Subcutaneous abdominal adipose tissue (tissue), 5 donors: ENCODE results near the gene CFAP73.

ENCODE experiments used
- H3K27ac ChIP-seq: one replicate; pipeline ENCODE4 v1.7.0; 2013; ENCODE audit warnings: low read depth, mild to moderate bottlenecking, inconsistent platforms, low read length, moderate library complexity
- H3K27me3 ChIP-seq, 5 donors: one replicate each; pipeline ENCODE4 v1.7.0; 2013; ENCODE audit warnings: low read length in 5 of 5, inconsistent platforms in 1 of 5; ENCODE audit not compliant: control insufficient read depth in 5 of 5, insufficient read depth in 4 of 5
- H3K36me3 ChIP-seq, 5 donors: one replicate each; pipeline ENCODE4 v1.7.0; 2013; ENCODE audit warnings: low read length in 5 of 5; ENCODE audit not compliant: control insufficient read depth in 5 of 5, insufficient read depth in 5 of 5
- H3K4me1 ChIP-seq, 5 donors: one replicate each; pipeline ENCODE4 v1.7.0; 2013; ENCODE audit warnings: low read length in 5 of 5, mild to moderate bottlenecking in 3 of 5, moderate library complexity in 1 of 5; ENCODE audit not compliant: control insufficient read depth in 5 of 5, insufficient read depth in 5 of 5
- H3K4me3 ChIP-seq, 5 donors: one replicate each; pipeline ENCODE4 v1.7.0; 2013; ENCODE audit warnings: low read length in 5 of 5, low read depth in 1 of 5
- H3K9ac ChIP-seq, 5 donors: one replicate each; pipeline ENCODE4 v1.7.0; 2013; ENCODE audit warnings: low read length in 5 of 5, mild to moderate bottlenecking in 4 of 5, moderate library complexity in 3 of 5
- H3K9me3 ChIP-seq, 5 donors: one replicate each; pipeline ENCODE4 v1.7.0; 2013; ENCODE audit warnings: low read length in 5 of 5; ENCODE audit not compliant: control insufficient read depth in 5 of 5
- donor health status: healthy.
- donor health status: healthy.
- donor health status: healthy.
- donor health status: healthy.
- donor health status: healthy.

Gene CFAP73

GRCh38 chr12:113185180-113186032, 35.9 kb downstream of the CFAP73 start, which contains the start of the genes DDX54 and RITA1:
DDX54 (minus strand) TSS chr12:113185478; CDS start chr12:113185451, 27 bp downstream.
RITA1 (plus strand) TSS chr12:113185721; CDS start chr12:113186747, 1,026 bp downstream.
- no peaks in the 10 kb centered on the region for H3K27me3 ChIP-seq
- H3K27ac ChIP-seq = peak within 1 kb of the TSS; percentile 95
- peak within 1 kb of the TSS; percentile 68 to 100 (median 97) for H3K9ac ChIP-seq
- H3K4me1 ChIP-seq = peaks cover 8 to 27% (median 27%) of the 10 kb centered on the region in 5 donors
- peaks cover 0 to 17% (median 9%) of the 10 kb centered on the region in 5 donors for H3K36me3 ChIP-seq
- H3K9me3 ChIP-seq = no peaks in the 10 kb centered on the region
- H3K4me3 ChIP-seq = peak within 1 kb of the TSS; percentile 84 to 91 (median 86)

GRCh38 chr12:113186033-113186365, 36.5 kb downstream of the CFAP73 start:
- Histone ChIP-seq H3K4me1 (peaks cover 8 to 27% (median 27%) of the 10 kb centered on the region in 5 donors), H3K27ac (peak overlapping the region; percentile 95), H3K9me3 (no peaks in the 10 kb centered on the region), H3K36me3 (peaks cover 0 to 17% (median 3%) of the 10 kb centered on the region in 5 donors), H3K9ac (peak overlapping the region; percentile 68 to 100 (median 97)), H3K4me3 (peak overlapping the region; percentile 84 to 91 (median 85)), H3K27me3 (no peaks in the 10 kb centered on the region)

- Histone ChIP-seq H3K9me3 (no peaks in the 10 kb centered on the region), H3K36me3 (peaks cover 0 to 24% (median 10%) of the 10 kb centered on the region in 5 donors), H3K27me3 (no peaks in the 10 kb centered on the region), H3K9ac (peak overlapping the region in 3 of 5 donors; percentile 97 to 99 (median 97)), H3K4me1 (peaks cover 8 to 28% (median 27%) of the 10 kb centered on the region in 5 donors), H3K4me3 (peak overlapping the region in 4 of 5 donors; percentile 84 to 91 (median 84)), H3K27ac (no peak overlapping the region)
Observed at GRCh38 chr12:113186666-113187325, 37.3 kb downstream of the CFAP73 start.

GRCh38 chr12:113189361-113189760, 39.8 kb downstream of the CFAP73 start:
- Histone ChIP-seq H3K9me3 (no peaks in the 10 kb centered on the region), H3K36me3 (peaks cover 0 to 30% (median 16%) of the 10 kb centered on the region in 5 donors), H3K27me3 (no peaks in the 10 kb centered on the region), H3K4me1 (peaks cover 3 to 43% (median 23%) of the 10 kb centered on the region in 5 donors), H3K9ac (no peak overlapping the region), H3K4me3 (no peak overlapping the region), H3K27ac (no peak overlapping the region)

- Histone ChIP-seq H3K9ac (no peak overlapping the region), H3K27ac (no peak overlapping the region), H3K36me3 (peaks cover 0 to 30% (median 16%) of the 10 kb centered on the region in 5 donors), H3K27me3 (no peaks in the 10 kb centered on the region), H3K9me3 (no peaks in the 10 kb centered on the region), H3K4me1 (peaks cover 3 to 38% (median 17%) of the 10 kb centered on the region in 5 donors), H3K4me3 (no peak overlapping the region)
Observed at GRCh38 chr12:113190761-113191160, 41.2 kb downstream of the CFAP73 start.

GRCh38 chr12:113191227-113191626, 41.7 kb downstream of the CFAP73 start:
- H3K36me3 ChIP-seq = peaks cover 0 to 30% (median 16%) of the 10 kb centered on the region in 5 donors
- no peaks in the 10 kb centered on the region for H3K27me3 ChIP-seq
- H3K4me3 ChIP-seq = no peak overlapping the region
- H3K9ac ChIP-seq = no peak overlapping the region
- H3K9me3 ChIP-seq = no peaks in the 10 kb centered on the region
- H3K4me1 ChIP-seq = peaks cover 0 to 33% (median 12%) of the 10 kb centered on the region in 5 donors
- H3K27ac ChIP-seq = no peak overlapping the region

- H3K27ac ChIP-seq = no peak overlapping the region
- H3K9ac ChIP-seq = no peak overlapping the region
- peaks cover 0 to 22% (median 16%) of the 10 kb centered on the region in 5 donors for H3K36me3 ChIP-seq
- peaks cover 0 to 33% (median 3%) of the 10 kb centered on the region in 5 donors for H3K4me1 ChIP-seq
- H3K4me3 ChIP-seq = no peak overlapping the region
- no peaks in the 10 kb centered on the region for H3K27me3 ChIP-seq
- no peaks in the 10 kb centered on the region for H3K9me3 ChIP-seq
Observed at GRCh38 chr12:113194971-113195391, 45.5 kb downstream of the CFAP73 start.

- Histone ChIP-seq H3K4me3 (no peak overlapping the region), H3K27ac (no peak overlapping the region), H3K4me1 (peaks cover 0 to 35% (median 5%) of the 10 kb centered on the region in 5 donors), H3K36me3 (peaks cover 0 to 18% (median 16%) of the 10 kb centered on the region in 5 donors), H3K9ac (no peak overlapping the region), H3K9me3 (no peaks in the 10 kb centered on the region), H3K27me3 (no peaks in the 10 kb centered on the region)
Observed at GRCh38 chr12:113195598-113195997, 46.1 kb downstream of the CFAP73 start.

GRCh38 chr12:113196582-113196981, 47.1 kb downstream of the CFAP73 start:
- Histone ChIP-seq H3K27ac (no peak overlapping the region), H3K4me3 (no peak overlapping the region), H3K36me3 (peaks cover 0 to 12% (median 8%) of the 10 kb centered on the region in 5 donors), H3K9ac (no peak overlapping the region), H3K27me3 (no peaks in the 10 kb centered on the region), H3K9me3 (no peaks in the 10 kb centered on the region), H3K4me1 (peaks cover 0 to 36% (median 7%) of the 10 kb centered on the region in 5 donors)
